ENCODE data around the gene ERC2.

GRCh38 chr3:55551644-55552043 lies 916.6 kb downstream of the ERC2 start:
- TF ChIP-seq POLR2AphosphoS5 (IDR thresholded peaks at IDR 0.05; ENCODE audit: low read depth, low read length) (no peak), POLR2A (IDR thresholded peaks at IDR 0.05; ENCODE audit: low read depth, low read length) (no peak)
